BLaER1 (cell line): ENCODE measurements around the gene DNAH2.

Source experiments
- H3K27ac ChIP-seq: shearing (Covaris generic); formaldehyde crosslinking; 2 replicates; pipeline ENCODE4 v1.8.1; 2022
- H3K27me3 ChIP-seq: shearing (Covaris generic); formaldehyde crosslinking; 2 replicates; pipeline ENCODE4 v1.8.1; 2022
- H3K36me3 ChIP-seq: shearing (Covaris generic); formaldehyde crosslinking; 2 replicates; pipeline ENCODE4 v1.8.1; 2022
- H3K4me1 ChIP-seq: shearing (Covaris generic); formaldehyde crosslinking; 2 replicates; pipeline ENCODE4 v1.8.1; 2022
- H3K4me2 ChIP-seq: shearing (Covaris generic); formaldehyde crosslinking; 2 replicates; pipeline ENCODE4 v1.8.1; 2022
- H3K4me3 ChIP-seq: shearing (Covaris generic); formaldehyde crosslinking; 2 replicates; pipeline ENCODE4 v1.8.1; 2022
- H3K9ac ChIP-seq: shearing (Covaris generic); formaldehyde crosslinking; 2 replicates; pipeline ENCODE4 v1.8.1; 2022
- H3K9me3 ChIP-seq: shearing (Covaris generic); formaldehyde crosslinking; 2 replicates; pipeline ENCODE4 v1.8.1; 2022
- H4K20me1 ChIP-seq: shearing (Covaris generic); formaldehyde crosslinking; 2 replicates; pipeline ENCODE4 v1.8.1; 2022
- Cebpa-rat ChIP-seq: shearing (Covaris generic); IDR thresholded peaks from 2 replicates; pipeline ENCODE4 v1.8.1; 2022

The DNAH2 gene

GRCh38 chr17:7878234-7878633 lies 160.7 kb downstream of the DNAH2 start:
- Histone ChIP-seq H3K27ac (no peak overlapping the region), H3K36me3 (peaks cover 58% of the 10 kb centered on the region), H4K20me1 (no peaks in the 10 kb centered on the region), H3K4me2 (no peak overlapping the region), H3K27me3 (no peaks in the 10 kb centered on the region), H3K9me3 (no peaks in the 10 kb centered on the region), H3K4me3 (no peak overlapping the region), H3K4me1 (peaks cover 37% of the 10 kb centered on the region), H3K9ac (no peak overlapping the region)
- TF ChIP-seq Cebpa-rat: no peak

- peak overlapping the region; percentile 28; the same call in 1 of the 2 replicates for H3K27ac ChIP-seq
- TF ChIP-seq Cebpa-rat: no peak
- H3K36me3 ChIP-seq: peaks cover 42% of the 10 kb centered on the region
- H4K20me1 ChIP-seq: no peaks in the 10 kb centered on the region
- H3K9ac ChIP-seq: peak overlapping the region; percentile 43
- H3K4me1 ChIP-seq: peaks cover 47% of the 10 kb centered on the region
- H3K4me2 ChIP-seq: peak overlapping the region; percentile 88
- H3K27me3 ChIP-seq: no peaks in the 10 kb centered on the region
- no peaks in the 10 kb centered on the region for H3K9me3 ChIP-seq
- no peak overlapping the region for H3K4me3 ChIP-seq
Measured at GRCh38 chr17:7880076-7880868, 162.7 kb downstream of the DNAH2 start.

- Histone ChIP-seq H4K20me1 (no peaks in the 10 kb centered on the region), H3K9ac (peak overlapping the region; percentile 60; the same call in 1 of the 2 replicates), H3K4me2 (peak overlapping the region; percentile 88), H3K4me1 (peaks cover 47% of the 10 kb centered on the region), H3K36me3 (peaks cover 36% of the 10 kb centered on the region), H3K4me3 (no peak overlapping the region), H3K27ac (peak overlapping the region; percentile 28), H3K27me3 (no peaks in the 10 kb centered on the region), H3K9me3 (no peaks in the 10 kb centered on the region)
- TF ChIP-seq Cebpa-rat: no peak
Measured at GRCh38 chr17:7881276-7882054, 163.9 kb downstream of the DNAH2 start.

- H3K4me1 ChIP-seq: peaks cover 47% of the 10 kb centered on the region
- no peak for TF ChIP-seq Cebpa-rat
- H3K9ac ChIP-seq: peak overlapping the region; percentile 60; the same call in 1 of the 2 replicates
- no peak overlapping the region for H3K4me3 ChIP-seq
- H4K20me1 ChIP-seq: no peaks in the 10 kb centered on the region
- no peaks in the 10 kb centered on the region for H3K9me3 ChIP-seq
- no peaks in the 10 kb centered on the region for H3K27me3 ChIP-seq
- peak overlapping the region; percentile 28; the same call in 1 of the 2 replicates for H3K27ac ChIP-seq
- H3K4me2 ChIP-seq: peak overlapping the region; percentile 88
- H3K36me3 ChIP-seq: peaks cover 36% of the 10 kb centered on the region
Measured at GRCh38 chr17:7882068-7882467, 164.5 kb downstream of the DNAH2 start.

GRCh38 chr17:7882629-7883028 lies 165.1 kb downstream of the DNAH2 start:
- no peak for TF ChIP-seq Cebpa-rat
- Histone ChIP-seq H3K27me3 (no peaks in the 10 kb centered on the region), H3K4me1 (peaks cover 47% of the 10 kb centered on the region), H3K27ac (no peak overlapping the region), H3K9ac (no peak overlapping the region), H3K4me2 (peak overlapping the region; percentile 88), H3K9me3 (no peaks in the 10 kb centered on the region), H4K20me1 (no peaks in the 10 kb centered on the region), H3K4me3 (no peak overlapping the region), H3K36me3 (peaks cover 36% of the 10 kb centered on the region)
